GM18499 (cell line): ENCODE results near the gene FLNB.

ENCODE experiments used
- ATAC-seq: cut with Tn5 transposase; IDR thresholded peaks from one replicate; pipeline ENCODE4 v1.9.1; 2021; ENCODE audit warnings: moderate number of reproducible peaks; ENCODE audit not compliant: insufficient read depth, unreplicated experiment

Gene FLNB

GRCh38 chr3:58102390-58102750, 94.1 kb downstream of the FLNB start:
- no peak for ATAC-seq

GRCh38 chr3:58102976-58103451, 94.8 kb downstream of the FLNB start:
- no peak for ATAC-seq

- no peak for ATAC-seq
These were observed 95.9 kb downstream of the FLNB start for GRCh38 chr3:58104151-58104550.

- no peak for ATAC-seq
These were observed 96.5 kb downstream of the FLNB start for GRCh38 chr3:58104712-58105111.

GRCh38 chr3:58105196-58105595, 97.0 kb downstream of the FLNB start:
- no peak for ATAC-seq

GRCh38 chr3:58106061-58106460, 97.8 kb downstream of the FLNB start:
- no peak for ATAC-seq

- no peak for ATAC-seq
These were observed 98.4 kb downstream of the FLNB start for GRCh38 chr3:58106640-58107039.

- ATAC-seq = no peak
These were observed 99.4 kb downstream of the FLNB start for GRCh38 chr3:58107597-58107996.

GRCh38 chr3:58109752-58110151, 101.5 kb downstream of the FLNB start:
- ATAC-seq = no peak

- ATAC-seq = no peak
These were observed 103.4 kb downstream of the FLNB start for GRCh38 chr3:58111513-58112184.

GRCh38 chr3:58112185-58112535, 103.9 kb downstream of the FLNB start:
- no peak for ATAC-seq

- ATAC-seq = no peak
These were observed 107.0 kb downstream of the FLNB start for GRCh38 chr3:58115175-58115574.

- ATAC-seq = no peak
These were observed 108.1 kb downstream of the FLNB start for GRCh38 chr3:58116161-58116955.

GRCh38 chr3:58116985-58117384, 108.8 kb downstream of the FLNB start:
- no peak for ATAC-seq

- ATAC-seq = no peak
These were observed 109.4 kb downstream of the FLNB start for GRCh38 chr3:58117561-58118181.

- no peak for ATAC-seq
These were observed 111.0 kb downstream of the FLNB start for GRCh38 chr3:58119186-58119585.

- no peak for ATAC-seq
These were observed 112.0 kb downstream of the FLNB start for GRCh38 chr3:58120075-58120812.

GRCh38 chr3:58121183-58121582, 113.0 kb downstream of the FLNB start:
- no peak for ATAC-seq

- no peak for ATAC-seq
These were observed 114.9 kb downstream of the FLNB start for GRCh38 chr3:58122936-58123700.

GRCh38 chr3:58124387-58124786, 116.2 kb downstream of the FLNB start:
- ATAC-seq = no peak
